ENCODE measurements around the gene RPL36AL.

Gene RPL36AL

GRCh38 chr14:49581209-49582112, 39.0 kb downstream of the RPL36AL start:
- DNase-seq (ENCODE audit: low read depth in 2 of 2) = no peak

DNA sequence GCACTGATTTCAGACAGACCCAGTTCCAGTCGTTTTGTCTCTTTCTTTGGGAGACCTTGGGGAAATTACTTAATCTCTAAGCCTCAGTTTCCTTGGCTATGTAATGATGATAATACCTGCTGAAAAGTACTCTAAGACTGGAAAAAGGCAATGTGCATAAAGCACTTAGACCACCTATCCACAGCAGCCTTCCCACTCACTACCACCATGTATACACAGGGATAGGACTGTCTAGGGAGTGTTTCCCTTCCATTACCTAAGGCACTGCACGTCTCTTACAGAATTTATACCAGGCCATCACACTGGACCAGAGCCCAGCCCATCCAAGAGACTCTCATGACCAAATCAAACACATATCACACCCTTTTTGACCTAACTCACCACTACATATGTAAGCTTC, 40.6 kb downstream of the RPL36AL start:
- DNase-seq (ENCODE audit: low read depth in 2 of 2) = no peak

DNA sequence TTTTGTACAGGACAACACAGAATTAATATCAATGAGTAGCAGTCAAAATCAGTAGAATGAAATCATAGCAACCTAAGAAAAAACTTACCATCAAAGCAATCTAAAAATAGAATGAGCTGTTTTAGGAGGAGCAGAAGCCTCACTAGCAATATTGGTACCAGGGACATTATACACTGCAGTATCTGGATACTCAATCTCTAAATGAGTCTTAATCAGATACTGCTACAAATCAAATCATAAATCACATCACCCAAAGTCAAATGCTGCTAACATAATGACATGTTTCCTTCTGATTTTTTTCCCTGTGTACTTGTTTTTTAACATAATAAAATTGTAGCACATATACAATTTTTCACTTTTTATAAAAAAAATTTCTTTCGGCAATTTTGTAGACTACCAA, 42.3 kb downstream of the RPL36AL start:
- no peak for DNase-seq (ENCODE audit: low read depth in 2 of 2)

DNA sequence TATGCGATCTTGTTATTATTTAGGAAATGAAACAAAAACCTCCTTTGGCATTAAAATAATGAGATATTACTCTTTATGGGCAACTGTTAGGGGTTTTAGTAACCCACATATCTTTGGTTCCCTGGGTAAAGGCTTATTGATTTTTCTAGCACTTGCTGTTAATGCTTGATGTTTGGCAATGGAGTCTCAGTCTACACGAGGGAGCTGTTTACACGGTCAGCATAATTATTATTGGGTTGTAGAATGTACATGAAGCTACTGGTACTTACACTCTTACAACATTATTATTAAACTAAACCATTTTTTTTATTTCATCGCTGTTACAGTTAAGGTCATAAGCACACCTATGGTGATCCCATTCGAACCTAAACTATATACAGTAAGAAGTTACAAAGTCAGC, 46.4 kb downstream of the RPL36AL start:
- DNase-seq (ENCODE audit: low read depth in 2 of 2) = no peak

- DNase-seq (ENCODE audit: low read depth in 2 of 2) = no peak
These were observed 51.1 kb downstream of the RPL36AL start for GRCh38 chr14:49569281-49569680.

All from stimulated activated CD4-positive, alpha-beta T cell treated with anti-CD3 and anti-CD28 coated beads, Interleukin-1b, Interleukin-23, amount 100 ng/mL, for 4 hours (primary cell).